Measurements from ENCODE around the gene USP19.

Gene USP19

GRCh38 chr3:49132437-49133225 is 12.0 kb upstream of the USP19 start, which contains the start of gene LAMB2:
Gene LAMB2, minus strand, starts transcription at chr3:49133050. Its CDS starts 183 bp downstream, at chr3:49132867.
- Histone ChIP-seq H3K9ac (ENCODE audit: low read length) (peak within 1 kb of the TSS; percentile 76), H3K36me3 (ENCODE audit: control insufficient read depth, insufficient read depth, low read length) (peaks cover 19% of the 10 kb centered on the region; the same call in 1 of the 2 replicates), H3K4me1 (ENCODE audit: control insufficient read depth, insufficient read depth, low read length) (peaks cover 8% of the 10 kb centered on the region), H3K27ac (ENCODE audit: low read depth, low read length) (peak within 1 kb of the TSS; percentile 33; the same call in 1 of the 2 replicates), H3K27me3 (ENCODE audit: control insufficient read depth, insufficient read depth, low read length) (no peaks in the 10 kb centered on the region), H3K9me3 (ENCODE audit: control insufficient read depth, insufficient read depth, low read depth, low read length) (no peaks in the 10 kb centered on the region), H3K4me3 (ENCODE audit: low read depth, low read length) (peak within 1 kb of the TSS; percentile 79)

- no peaks in the 10 kb centered on the region for H3K9me3 ChIP-seq (ENCODE audit: control insufficient read depth, insufficient read depth, low read depth, low read length)
- H3K9ac ChIP-seq (ENCODE audit: low read length) = peak overlapping the region; percentile 76
- H3K36me3 ChIP-seq (ENCODE audit: control insufficient read depth, insufficient read depth, low read length) = peaks cover 19% of the 10 kb centered on the region; the same call in 1 of the 2 replicates
- H3K4me1 ChIP-seq (ENCODE audit: control insufficient read depth, insufficient read depth, low read length) = peaks cover 8% of the 10 kb centered on the region
- no peak overlapping the region for H3K27ac ChIP-seq (ENCODE audit: low read depth, low read length)
- H3K4me3 ChIP-seq (ENCODE audit: low read depth, low read length) = peak overlapping the region; percentile 79
- no peaks in the 10 kb centered on the region for H3K27me3 ChIP-seq (ENCODE audit: control insufficient read depth, insufficient read depth, low read length)
Observed at GRCh38 chr3:49132073-49132436, 11.4 kb upstream of the USP19 start.

GRCh38 chr3:49131576-49131975 is 11.0 kb upstream of the USP19 start:
- Histone ChIP-seq H3K9ac (ENCODE audit: low read length) (peak overlapping the region; percentile 76), H3K27ac (ENCODE audit: low read depth, low read length) (no peak overlapping the region), H3K9me3 (ENCODE audit: control insufficient read depth, insufficient read depth, low read depth, low read length) (no peaks in the 10 kb centered on the region), H3K4me1 (ENCODE audit: control insufficient read depth, insufficient read depth, low read length) (peaks cover 8% of the 10 kb centered on the region), H3K4me3 (ENCODE audit: low read depth, low read length) (peak overlapping the region; percentile 79; the same call in 1 of the 2 replicates), H3K36me3 (ENCODE audit: control insufficient read depth, insufficient read depth, low read length) (peaks cover 20% of the 10 kb centered on the region; the same call in 1 of the 2 replicates), H3K27me3 (ENCODE audit: control insufficient read depth, insufficient read depth, low read length) (no peaks in the 10 kb centered on the region)

- H3K9ac ChIP-seq (ENCODE audit: low read length) = no peak overlapping the region
- H3K4me1 ChIP-seq (ENCODE audit: control insufficient read depth, insufficient read depth, low read length) = peaks cover 8% of the 10 kb centered on the region
- no peaks in the 10 kb centered on the region for H3K9me3 ChIP-seq (ENCODE audit: control insufficient read depth, insufficient read depth, low read depth, low read length)
- peaks cover 24% of the 10 kb centered on the region; the same call in 1 of the 2 replicates for H3K36me3 ChIP-seq (ENCODE audit: control insufficient read depth, insufficient read depth, low read length)
- no peak overlapping the region for H3K27ac ChIP-seq (ENCODE audit: low read depth, low read length)
- no peaks in the 10 kb centered on the region for H3K27me3 ChIP-seq (ENCODE audit: control insufficient read depth, insufficient read depth, low read length)
- H3K4me3 ChIP-seq (ENCODE audit: low read depth, low read length) = no peak overlapping the region
Observed at GRCh38 chr3:49131040-49131439, 10.4 kb upstream of the USP19 start.

GRCh38 chr3:49124991-49125670 is 4.5 kb upstream of the USP19 start:
- Histone ChIP-seq H3K9ac (ENCODE audit: low read length) (no peak overlapping the region), H3K9me3 (ENCODE audit: control insufficient read depth, insufficient read depth, low read depth, low read length) (no peaks in the 10 kb centered on the region), H3K4me1 (ENCODE audit: control insufficient read depth, insufficient read depth, low read length) (peaks cover 4% of the 10 kb centered on the region; the same call in 1 of the 2 replicates), H3K4me3 (ENCODE audit: low read depth, low read length) (no peak overlapping the region), H3K36me3 (ENCODE audit: control insufficient read depth, insufficient read depth, low read length) (peaks cover 61% of the 10 kb centered on the region), H3K27me3 (ENCODE audit: control insufficient read depth, insufficient read depth, low read length) (no peaks in the 10 kb centered on the region), H3K27ac (ENCODE audit: low read depth, low read length) (no peak overlapping the region)

GRCh38 chr3:49124203-49124602 is 3.6 kb upstream of the USP19 start:
- Histone ChIP-seq H3K27me3 (ENCODE audit: control insufficient read depth, insufficient read depth, low read length) (no peaks in the 10 kb centered on the region), H3K9me3 (ENCODE audit: control insufficient read depth, insufficient read depth, low read depth, low read length) (no peaks in the 10 kb centered on the region), H3K4me1 (ENCODE audit: control insufficient read depth, insufficient read depth, low read length) (peaks cover 10% of the 10 kb centered on the region), H3K4me3 (ENCODE audit: low read depth, low read length) (no peak overlapping the region), H3K36me3 (ENCODE audit: control insufficient read depth, insufficient read depth, low read length) (peaks cover 56% of the 10 kb centered on the region), H3K9ac (ENCODE audit: low read length) (no peak overlapping the region), H3K27ac (ENCODE audit: low read depth, low read length) (no peak overlapping the region)

- H3K9ac ChIP-seq (ENCODE audit: low read length) = no peak overlapping the region
- H3K27ac ChIP-seq (ENCODE audit: low read depth, low read length) = no peak overlapping the region
- no peaks in the 10 kb centered on the region for H3K27me3 ChIP-seq (ENCODE audit: control insufficient read depth, insufficient read depth, low read length)
- H3K36me3 ChIP-seq (ENCODE audit: control insufficient read depth, insufficient read depth, low read length) = peaks cover 61% of the 10 kb centered on the region
- H3K4me3 ChIP-seq (ENCODE audit: low read depth, low read length) = no peak overlapping the region
- H3K4me1 ChIP-seq (ENCODE audit: control insufficient read depth, insufficient read depth, low read length) = peaks cover 10% of the 10 kb centered on the region
- no peaks in the 10 kb centered on the region for H3K9me3 ChIP-seq (ENCODE audit: control insufficient read depth, insufficient read depth, low read depth, low read length)
Observed at GRCh38 chr3:49123687-49124086, 3.1 kb upstream of the USP19 start.

- Histone ChIP-seq H3K27me3 (ENCODE audit: control insufficient read depth, insufficient read depth, low read length) (no peaks in the 10 kb centered on the region), H3K9ac (ENCODE audit: low read length) (no peak overlapping the region), H3K9me3 (ENCODE audit: control insufficient read depth, insufficient read depth, low read depth, low read length) (no peaks in the 10 kb centered on the region), H3K4me1 (ENCODE audit: control insufficient read depth, insufficient read depth, low read length) (peaks cover 10% of the 10 kb centered on the region), H3K27ac (ENCODE audit: low read depth, low read length) (no peak overlapping the region), H3K36me3 (ENCODE audit: control insufficient read depth, insufficient read depth, low read length) (peaks cover 62% of the 10 kb centered on the region), H3K4me3 (ENCODE audit: low read depth, low read length) (no peak overlapping the region)
Observed at GRCh38 chr3:49122886-49123545, 2.4 kb upstream of the USP19 start.

- Histone ChIP-seq H3K4me3 (ENCODE audit: low read depth, low read length) (no peak overlapping the region), H3K4me1 (ENCODE audit: control insufficient read depth, insufficient read depth, low read length) (peaks cover 10% of the 10 kb centered on the region), H3K27ac (ENCODE audit: low read depth, low read length) (no peak overlapping the region), H3K27me3 (ENCODE audit: control insufficient read depth, insufficient read depth, low read length) (no peaks in the 10 kb centered on the region), H3K9me3 (ENCODE audit: control insufficient read depth, insufficient read depth, low read depth, low read length) (no peaks in the 10 kb centered on the region), H3K36me3 (ENCODE audit: control insufficient read depth, insufficient read depth, low read length) (peaks cover 67% of the 10 kb centered on the region), H3K9ac (ENCODE audit: low read length) (no peak overlapping the region)
Observed at GRCh38 chr3:49122451-49122850, 1.8 kb upstream of the USP19 start.

- H3K4me3 ChIP-seq (ENCODE audit: low read depth, low read length) = no peak overlapping the region
- H3K27ac ChIP-seq (ENCODE audit: low read depth, low read length) = no peak overlapping the region
- no peaks in the 10 kb centered on the region for H3K9me3 ChIP-seq (ENCODE audit: control insufficient read depth, insufficient read depth, low read depth, low read length)
- H3K9ac ChIP-seq (ENCODE audit: low read length) = no peak overlapping the region
- peaks cover 72% of the 10 kb centered on the region for H3K36me3 ChIP-seq (ENCODE audit: control insufficient read depth, insufficient read depth, low read length)
- peaks cover 10% of the 10 kb centered on the region for H3K4me1 ChIP-seq (ENCODE audit: control insufficient read depth, insufficient read depth, low read length)
- H3K27me3 ChIP-seq (ENCODE audit: control insufficient read depth, insufficient read depth, low read length) = no peaks in the 10 kb centered on the region
Observed at GRCh38 chr3:49122022-49122421, 1.4 kb upstream of the USP19 start.
